Endothelial cell of umbilical vein (primary cell): ENCODE data around the gene PLEKHG5. TPM values are rescaled to one million over a fixed set of nuclear protein-coding genes. Genes with fewer than 3 reads are reported as not detected.

ENCODE experiments used
- BruUV-seq: library from RNA; stranded (reverse); fragments of 400-500 nt; replicated peaks from 2 replicates; lab custom pipeline; 2021; lab: Mats Ljungman, UMichigan
- CTCF ChIA-PET: fragments of 300-600, 350-600 bp; sonication (Branson Sonifier 250); formaldehyde crosslinking; loops from one replicate; lab custom pipeline; 2021; ENCODE audit warnings: antibody characterized with exemption, inconsistent platforms; lab: Charles Lee
- POLR2A ChIA-PET: fragments of 300-600, 350-600 bp; sonication (Branson Sonifier 250); formaldehyde crosslinking; loops from one replicate; lab custom pipeline; 2021; ENCODE audit warnings: antibody characterized with exemption, inconsistent platforms; lab: Charles Lee
- DNase-seq: peaks from one replicate; pipeline ENCODE4 v3.0.0-alpha.2; 2011; ENCODE audit warnings: low read depth, low spot score
- FAIRE-seq: peaks from 2 replicates; lab custom pipeline; 2011; peaks lifted over from hg19 to GRCh38; lab: Jason Lieb, UNC
- H2AFZ ChIP-seq: 2 replicates; pipeline ENCODE4 v1.6.0; 2012; ENCODE audit warnings: low read depth, low read length, control low read depth, inconsistent platforms
- H3K27ac ChIP-seq: 2 replicates; pipeline ENCODE4 v1.5.1; 2011; ENCODE audit warnings: low read depth, mild to moderate bottlenecking, control low read depth, low read length, moderate library complexity; ENCODE audit not compliant: insufficient read depth
- H3K27me3 ChIP-seq, 2 experiments: 2 replicates each; pipeline versions ENCODE4 v1.6.0 to v1.6.1; 2011; ENCODE audit warnings: low read length in 2 of 2, mixed read lengths in 1 of 2; ENCODE audit not compliant: control insufficient read depth in 2 of 2, insufficient read depth in 2 of 2
- H3K36me3 ChIP-seq, 2 experiments: 2 replicates in 1 of 2; 3 replicates in 1 of 2; pipeline ENCODE4 v1.5.1; 2011; ENCODE audit warnings: low read length in 2 of 2, mild to moderate bottlenecking in 1 of 2, moderate library complexity in 1 of 2; ENCODE audit not compliant: control insufficient read depth in 2 of 2, insufficient read depth in 2 of 2; ENCODE audit errors: extremely low read depth in 1 of 2
- H3K4me1 ChIP-seq: 3 replicates; pipeline ENCODE4 v1.5.1; 2011; ENCODE audit warnings: mild to moderate bottlenecking, low read length; ENCODE audit not compliant: control insufficient read depth, insufficient read depth; ENCODE audit errors: extremely low read depth
- H3K4me2 ChIP-seq: 2 replicates; pipeline ENCODE4 v1.6.1; 2011; ENCODE audit warnings: low read length, control low read depth, mixed read lengths; ENCODE audit not compliant: insufficient read depth
- H3K4me3 ChIP-seq, 3 experiments: fragments of 200-600 bp in 1 of 3; sonication (generic), shearing (Covaris generic) in 1 of 3; replicated peaks in 1 of 3; 2 replicates each; pipeline ENCODE4 v1.5.1; 2011 to 2016; ENCODE audit warnings: control low read depth in 3 of 3, low read length in 3 of 3, mild to moderate bottlenecking in 2 of 3, inconsistent platforms in 1 of 3, low read depth in 1 of 3, moderate library complexity in 1 of 3; ENCODE audit not compliant: insufficient read depth in 1 of 3
- H3K79me2 ChIP-seq: 2 replicates; pipeline ENCODE4 v1.6.0; 2012; ENCODE audit warnings: low read length, inconsistent platforms; ENCODE audit not compliant: control insufficient read depth, insufficient read depth
- H3K9ac ChIP-seq: replicated peaks from 2 replicates; pipeline ENCODE3; 2011; ENCODE audit warnings: low read length, control low read depth; ENCODE audit not compliant: insufficient read depth; ENCODE audit errors: extremely low read depth
- H3K9me1 ChIP-seq: replicated peaks from 3 replicates; pipeline ENCODE4 v1.6.0; 2011; ENCODE audit warnings: mild to moderate bottlenecking, low read length; ENCODE audit not compliant: control insufficient read depth, insufficient read depth; ENCODE audit errors: extremely low read depth
- H3K9me3 ChIP-seq: replicated peaks from 2 replicates; pipeline ENCODE4 v1.5.1; 2012; ENCODE audit warnings: low read length, inconsistent platforms; ENCODE audit not compliant: control insufficient read depth, insufficient read depth
- H4K20me1 ChIP-seq: replicated peaks from 2 replicates; pipeline ENCODE3; 2011; ENCODE audit warnings: mild to moderate bottlenecking, low read length; ENCODE audit not compliant: control insufficient read depth, insufficient read depth; ENCODE audit errors: extremely low read depth
- CTCF ChIP-seq, 2 donors: IDR thresholded peaks; 1 replicate in 1 of 2; 2 replicates in 1 of 2; pipeline ENCODE4 v1.5.1; 2011; ENCODE audit warnings: low read length in 2 of 2, mild to moderate bottlenecking in 2 of 2, moderate library complexity in 2 of 2, control low read depth in 1 of 2, inconsistent platforms in 1 of 2, low read depth in 1 of 2; ENCODE audit not compliant: insufficient read depth in 1 of 2; ENCODE audit errors: extremely low read depth in 1 of 2
- EZH2 ChIP-seq: IDR thresholded peaks from 2 replicates; pipeline ENCODE4 v1.6.1; 2012; ENCODE audit warnings: borderline replicate concordance, low read depth, mild to moderate bottlenecking, moderate library complexity, low read length, inconsistent platforms; ENCODE audit not compliant: severe bottlenecking
- FOS ChIP-seq: IDR thresholded peaks from 2 replicates; pipeline ENCODE4 v1.6.1; 2011; ENCODE audit warnings: mild to moderate bottlenecking, low read length, moderate library complexity, borderline replicate concordance; ENCODE audit not compliant: insufficient read depth
- GATA2 ChIP-seq: IDR thresholded peaks from 2 replicates; pipeline ENCODE4 v1.7.0; 2011; ENCODE audit warnings: low read depth, mild to moderate bottlenecking, moderate library complexity, mixed read lengths, low read length; ENCODE audit not compliant: insufficient read length, insufficient read depth
- JUN ChIP-seq: IDR thresholded peaks from 2 replicates; pipeline ENCODE4 v1.6.1; 2011; ENCODE audit warnings: borderline replicate concordance, low read depth; ENCODE audit not compliant: insufficient read length, insufficient read depth
- MAX ChIP-seq: IDR thresholded peaks from 2 replicates; pipeline ENCODE4 v1.6.1; 2011; ENCODE audit not compliant: insufficient read depth, insufficient read length
- MYC ChIP-seq: IDR thresholded peaks from one replicate; pipeline ENCODE4 v1.6.1; 2011; ENCODE audit warnings: mild to moderate bottlenecking, low read depth, low read length
- POLR2A ChIP-seq: IDR thresholded peaks from 2 replicates; pipeline ENCODE4 v1.6.1; 2012; ENCODE audit warnings: low read depth, mild to moderate bottlenecking, control low read depth, low read length
- POLR2AphosphoS5 ChIP-seq: IDR thresholded peaks from 2 replicates; pipeline ENCODE4 v1.6.1; 2012; ENCODE audit warnings: low read depth, mild to moderate bottlenecking, control low read depth, low read length, moderate library complexity; ENCODE audit not compliant: insufficient read depth
- dilution Hi-C: fragments of 300-500 bp; cut with MboI; formaldehyde crosslinking; loops from one replicate; pipeline ENCODE4 v1.15.0; 2019; ENCODE audit warnings: low sequenced_read_pairs; ENCODE audit not compliant: extremely low pct_ligation_motif_present
- intact Hi-C: fragments of 100-400 bp; cut with micrococcal nuclease; formaldehyde crosslinking; loops from one replicate; pipeline ENCODE4 v1.10.0; 2022
- polyA plus RNA-seq, 4 experiments: library from polyadenylated mRNA; depleted of rRNA in 3 of 4; stranded (reverse) in 3 of 4; unstranded in 1 of 4; fragments of >200 nt; gene quantifications; 2 replicates each; pipeline versions ENCODE4 v1.2.1 to v1.2.3, GENCODE V29; 2011 to 2012; ENCODE audit warnings: missing spikeins in 1 of 4
- total RNA-seq: library from RNA; stranded (reverse); gene quantifications from 2 replicates; pipeline ENCODE4 v1.2.3, GENCODE V29; 2021

The PLEKHG5 gene
- total and polyA plus RNA-seq, 2 donors (not counting 3 experiments of a cell fraction or from before 2014, with no cell fraction given): 30.6 to 56.9 TPM

GRCh38 chr1:6507461-6507911 is 16.0 kb upstream of the PLEKHG5 start:
- Histone ChIP-seq H3K9me1 (no peaks in the 10 kb centered on the region), H3K9ac (no peak overlapping the region), H2AFZ (no peak overlapping the region), H3K79me2 (no peaks in the 10 kb centered on the region), H3K4me2 (no peak overlapping the region), H3K4me1 (no peaks in the 10 kb centered on the region), H3K9me3 (no peaks in the 10 kb centered on the region), H3K36me3 (no peaks in the 10 kb centered on the region), H3K27me3 (no peaks in the 10 kb centered on the region), H3K4me3 (no peak overlapping the region), H4K20me1 (no peaks in the 10 kb centered on the region), H3K27ac (no peak overlapping the region)
- ChIA-PET POLR2A (no interaction called here), CTCF (interaction anchor here (0.7 to 3.5 kb wide), 6 partner anchors 14 to 139 kb away, joined by 3 to 28 read pairs (median 3); no protein-coding TSS in a partner anchor)
- no TSS peak for BruUV-seq
- TF ChIP-seq MYC: no peak
- TF ChIP-seq JUN: no peak
- TF ChIP-seq GATA2: no peak
- TF ChIP-seq CTCF (IDR thresholded peaks at IDR 0.05; ENCODE audit: extremely low read depth in 1 of 2, insufficient read depth in 1 of 2, low read depth in 1 of 2, low read length in 2 of 2): no peak
- no peak for TF ChIP-seq MAX
- no peak for TF ChIP-seq EZH2
- no peak for TF ChIP-seq POLR2AphosphoS5
- no peak for TF ChIP-seq FOS
- no peak for TF ChIP-seq POLR2A
- FAIRE-seq: no peak
- intact Hi-C loops: no loop called here
- dilution Hi-C loops: no loop called here
- no peak for DNase-seq
